Psoas muscle (tissue), 8 donors: Measurements from ENCODE around the gene UTP25. TPM values are rescaled to one million over a fixed set of nuclear protein-coding genes. Genes with fewer than 3 reads are reported as not detected.

Source experiments
- ATAC-seq, 4 donors: fragments of 200-7000 bp; cut with Tn5 transposase; one replicate each; pipeline ENCODE4 v1.9.1; 2020; ENCODE audit warnings: moderate library complexity in 3 of 4, mild to moderate bottlenecking in 2 of 4
- DNase-seq, 2 donors: peaks; one replicate each; pipeline ENCODE4 v3.0.0-alpha.2; 2020
- H3K27ac ChIP-seq: fragments of 200-600 bp; one replicate; pipeline ENCODE4 v1.8.0; 2022
- H3K27me3 ChIP-seq, 3 donors: fragments of 200-600 bp in 1 of 3; one replicate each; pipeline versions ENCODE4 v1.6.1 to v1.8.0; 2013 to 2022; ENCODE audit warnings: low read length in 2 of 3, mild to moderate bottlenecking in 2 of 3, moderate library complexity in 1 of 3; ENCODE audit not compliant: insufficient read depth in 3 of 3
- H3K36me3 ChIP-seq, 2 donors: fragments of 200-600 bp in 1 of 2; one replicate each; pipeline versions ENCODE4 v1.6.1 to v1.8.0; 2013 to 2022; ENCODE audit warnings: low read depth in 1 of 2, mild to moderate bottlenecking in 1 of 2, moderate library complexity in 1 of 2; ENCODE audit not compliant: insufficient read depth in 1 of 2
- H3K4me1 ChIP-seq: fragments of 200-600 bp; one replicate; pipeline ENCODE4 v1.8.0; 2022
- H3K4me3 ChIP-seq: fragments of 200-600 bp; one replicate; pipeline ENCODE4 v1.8.0; 2022; ENCODE audit warnings: mild to moderate bottlenecking
- H3K9me3 ChIP-seq: fragments of 200-600 bp; one replicate; pipeline ENCODE4 v1.8.0; 2022
- CTCF ChIP-seq: fragments of 200-600 bp; IDR thresholded peaks from one replicate; pipeline ENCODE4 v1.8.0; 2022; ENCODE audit warnings: antibody characterized with exemption
- WGBS, 3 donors: extraction: QIAGEN DNeasy Blood & Tissue Kit; methylation state at CpG; one replicate each; pipeline versions ENCODE4 v1.1.6 to v1.1.7; 2013; 5-methylcytosine and 5-hydroxymethylcytosine counted together
- intact Hi-C, 2 donors: fragments of 100-400 bp; cut with DNase I; formaldehyde crosslinking; loops; one replicate each; pipeline versions ENCODE4 v1.11.0 to v1.14.2; 2022
- polyA plus RNA-seq, 3 donors: library from polyadenylated mRNA; stranded (reverse); fragments of 200-250 nt; gene quantifications; one replicate each; pipeline ENCODE4 v1.2.3, GENCODE V29; 2013
- total RNA-seq, 4 donors: library from RNA; stranded (reverse); fragmentation: NEBNext Ultra II Directional in 2 of 4; extraction: Animal tissue kit (Norgen Biotek cat#: 25700) in 2 of 4; gene quantifications; one replicate each; pipeline versions ENCODE4 v1.2.1 to v1.2.4, GENCODE V29; 2021 to 2023
- donor health status: healthy with polysubstance abuse.
- donor health status: DM: no; HTN: no; CAD: no; lungs with moderate emphysema.
- donor health status: Bipolar disorder and iron deficiency.
- donor health status: healthy.
- donor health status: DM: yes; HTN: yes; CAD: no.
- donor health status: DM: no; HTN: no; CAD: no.
- donor health status: DM: no; HTN: no; CAD: no.
- donor health status: DM: yes; HTN: yes; CAD: no.

UTP25 gene
- total and polyA plus RNA-seq, 7 donors = 1.9 to 5.4 (median 3.9) TPM

GRCh38 chr1:209809611-209810010, 18.2 kb upstream of the UTP25 start:
- Histone ChIP-seq H3K4me1 (no peaks in the 10 kb centered on the region), H3K9me3 (no peaks in the 10 kb centered on the region), H3K27me3 (peaks cover 0 to 16% (median 8%) of the 10 kb centered on the region in 3 donors), H3K27ac (no peak overlapping the region), H3K36me3 (no peaks in the 10 kb centered on the region), H3K4me3 (no peak overlapping the region)
- ATAC-seq (no peak), DNase-seq (no peak)
- WGBS, 3 donors = 81 to 89% (median 84%) methylated on average over 4 of the region's 4 CpGs
- intact Hi-C loops = no loop called here
- no peak for TF ChIP-seq CTCF

GRCh38 chr1:209810783-209811182, 17.0 kb upstream of the UTP25 start:
- DNase-seq (no peak), ATAC-seq (no peak)
- no peaks in the 10 kb centered on the region for H3K36me3 ChIP-seq
- no peak overlapping the region for H3K27ac ChIP-seq
- no peaks in the 10 kb centered on the region for H3K4me1 ChIP-seq
- no peak for TF ChIP-seq CTCF
- no peak overlapping the region for H3K4me3 ChIP-seq
- 87 to 88% (median 88%) methylated on average over 5 of the region's 5 CpGs for WGBS, 3 donors
- H3K9me3 ChIP-seq = no peaks in the 10 kb centered on the region
- intact Hi-C loops = no loop called here
- peaks cover 0 to 7% (median 5%) of the 10 kb centered on the region in 3 donors for H3K27me3 ChIP-seq

- ATAC-seq = no peak
Measured at GRCh38 chr1:209813902-209814301, 13.9 kb upstream of the UTP25 start.

GRCh38 chr1:209815490-209815889, 12.3 kb upstream of the UTP25 start:
- Histone ChIP-seq H3K27me3 (peaks cover 0 to 17% (median 0%) of the 10 kb centered on the region in 3 donors), H3K4me1 (no peaks in the 10 kb centered on the region), H3K36me3 (no peaks in the 10 kb centered on the region), H3K9me3 (no peaks in the 10 kb centered on the region), H3K27ac (no peak overlapping the region), H3K4me3 (no peak overlapping the region)
- no peak for ATAC-seq
- WGBS, 3 donors = 67 to 72% (median 71%) methylated on average over 3 of the region's 3 CpGs
- intact Hi-C loops = no loop called here
- no peak for DNase-seq
- no peak for TF ChIP-seq CTCF

More at GRCh38 chr1:209813902-209814301, 13.9 kb upstream of the UTP25 start:
- Histone ChIP-seq H3K36me3 (no peaks in the 10 kb centered on the region), H3K27me3 (peaks cover 0 to 4% (median 0%) of the 10 kb centered on the region in 3 donors), H3K4me1 (no peaks in the 10 kb centered on the region), H3K4me3 (no peak overlapping the region), H3K9me3 (no peaks in the 10 kb centered on the region), H3K27ac (no peak overlapping the region)
- WGBS, 3 donors = 85 to 89% (median 86%) methylated on average over 4 of the region's 4 CpGs
- intact Hi-C loops = no loop called here
- TF ChIP-seq CTCF = no peak
- DNase-seq = no peak

GRCh38 chr1:209815931-209816341, 11.8 kb upstream of the UTP25 start:
- H3K4me3 ChIP-seq = no peak overlapping the region
- no peak for ATAC-seq
- H3K27me3 ChIP-seq = peaks cover 0 to 21% (median 0%) of the 10 kb centered on the region in 3 donors
- WGBS, 3 donors = 61 to 80% (median 74%) methylated on average over 6 of the region's 6 CpGs
- no peak for DNase-seq
- H3K4me1 ChIP-seq = no peaks in the 10 kb centered on the region
- intact Hi-C loops = no loop called here
- H3K36me3 ChIP-seq = no peaks in the 10 kb centered on the region
- H3K27ac ChIP-seq = no peak overlapping the region
- no peaks in the 10 kb centered on the region for H3K9me3 ChIP-seq
- TF ChIP-seq CTCF = no peak
